Urothelium cell line (cell line): Measurements from ENCODE around the gene HCST.
"Not testable (repeated sequence)": the region's sequence is repeated elsewhere in the genome, so short reads cannot be mapped to it uniquely, and the experiment has no call there.

Source experiments
- DNase-seq: peaks from one replicate; pipeline ENCODE4 v3.0.0; 2011; ENCODE audit warnings: low spot score, mixed read lengths
- FAIRE-seq: peaks from 2 replicates; lab custom pipeline; 2011; peaks lifted over from hg19 to GRCh38; lab: Jason Lieb, UNC

HCST gene

GRCh38 chr19:35879068-35879467 lies 23.3 kb upstream of the HCST start:
- DNase-seq (no peak), FAIRE-seq (no peak)

- FAIRE-seq = no peak
- peak; percentile 94 for DNase-seq
Measured at GRCh38 chr19:35879770-35880317, 22.5 kb upstream of the HCST start.

- DNase-seq (peak; percentile 58), FAIRE-seq (no peak)
Measured at GRCh38 chr19:35882114-35882832, 20.1 kb upstream of the HCST start.

GRCh38 chr19:35883882-35884281 lies 18.4 kb upstream of the HCST start:
- DNase-seq (no peak), FAIRE-seq (no peak)

GRCh38 chr19:35885225-35885738 lies 17.0 kb upstream of the HCST start:
- no peak for DNase-seq
- no peak for FAIRE-seq

GRCh38 chr19:35885904-35886303 lies 16.4 kb upstream of the HCST start:
- FAIRE-seq = no peak

GRCh38 chr19:35887197-35887596 lies 15.1 kb upstream of the HCST start:
- no peak for FAIRE-seq

More at GRCh38 chr19:35885904-35886303, 16.4 kb upstream of the HCST start:
- DNase-seq = no peak

GRCh38 chr19:35888398-35888797 lies 13.9 kb upstream of the HCST start:
- no peak for FAIRE-seq
- no peak for DNase-seq

More at GRCh38 chr19:35887197-35887596, 15.1 kb upstream of the HCST start:
- no peak for DNase-seq

GRCh38 chr19:35889370-35890112 lies 12.8 kb upstream of the HCST start:
- DNase-seq = no peak
- no peak for FAIRE-seq

GRCh38 chr19:35890113-35890650 lies 12.1 kb upstream of the HCST start:
- no peak for FAIRE-seq

GRCh38 chr19:35891819-35892218 lies 10.5 kb upstream of the HCST start:
- not testable (repeated sequence) for FAIRE-seq

More at GRCh38 chr19:35890113-35890650, 12.1 kb upstream of the HCST start:
- DNase-seq = no peak

GRCh38 chr19:35894342-35894741 lies 8.0 kb upstream of the HCST start:
- FAIRE-seq = no peak
- DNase-seq = no peak

More at GRCh38 chr19:35891819-35892218, 10.5 kb upstream of the HCST start:
- DNase-seq = not testable (repeated sequence)

GRCh38 chr19:35895911-35896642 lies 6.3 kb upstream of the HCST start:
- no peak for DNase-seq
- FAIRE-seq = no peak

- no peak for FAIRE-seq
Measured at GRCh38 chr19:35896643-35897040, 5.7 kb upstream of the HCST start.

GRCh38 chr19:35897706-35898451 lies 4.5 kb upstream of the HCST start:
- DNase-seq = no peak
- FAIRE-seq = no peak

More at GRCh38 chr19:35896643-35897040, 5.7 kb upstream of the HCST start:
- DNase-seq = no peak

- FAIRE-seq (no peak), DNase-seq (no peak)
Measured at GRCh38 chr19:35898499-35898809, 3.9 kb upstream of the HCST start.

- FAIRE-seq = peak; percentile 97
- DNase-seq = peak; percentile 93
Measured at GRCh38 chr19:35899547-35900214, 2.6 kb upstream of the HCST start.

- FAIRE-seq = no peak
- DNase-seq = no peak
Measured at GRCh38 chr19:35901055-35901644, 1.2 kb upstream of the HCST start.

- no peak for DNase-seq
- FAIRE-seq = no peak
Measured at GRCh38 chr19:35902870-35903475, 644 bp downstream of the HCST start.
